ENCODE measurements around the gene MYO6. TPM values are rescaled to one million over a fixed set of nuclear protein-coding genes. Genes with fewer than 3 reads are reported as not detected.

MYO6 gene
- total RNA-seq, 1 experiment from 2014 or later = 26.8 TPM

- no peak for DNase-seq (ENCODE audit: unreplicated experiment)
These were observed 214.5 kb downstream of the MYO6 start for GRCh38 chr6:75963569-75963968.

GRCh38 chr6:75968143-75968542, 219.1 kb downstream of the MYO6 start:
- Mint-ChIP-seq H3K27ac (ENCODE audit: low read depth, unreplicated experiment) (no peak overlapping the region), H3K4me3 (ENCODE audit: unreplicated experiment) (no peak overlapping the region), H3K9me3 (ENCODE audit: unreplicated experiment) (no peaks in the 10 kb centered on the region), H3K4me1 (ENCODE audit: insufficient read depth, unreplicated experiment) (no peaks in the 10 kb centered on the region), H3K27me3 (ENCODE audit: insufficient read depth, unreplicated experiment) (no peaks in the 10 kb centered on the region), H3K36me3 (ENCODE audit: insufficient read depth, unreplicated experiment) (peaks cover 7% of the 10 kb centered on the region)
- TF ChIP-seq CTCF (IDR thresholded peaks at IDR 0.05; ENCODE audit: unreplicated experiment) = no peak
- ChIA-PET POLR2A (no interaction called here), CTCF (no interaction called here)
- BruUV-seq (replicated peaks) = no TSS peak
- intact Hi-C loops (cut with micrococcal nuclease) = no loop called here
- DNase-seq (ENCODE audit: unreplicated experiment) = no peak

More at GRCh38 chr6:75963569-75963968, 214.5 kb downstream of the MYO6 start:
- TF ChIP-seq CTCF (IDR thresholded peaks at IDR 0.05; ENCODE audit: unreplicated experiment) = no peak
- intact Hi-C loops (cut with micrococcal nuclease) = no loop called here
- Mint-ChIP-seq H3K9me3 (ENCODE audit: unreplicated experiment) (peaks cover 3% of the 10 kb centered on the region), H3K36me3 (ENCODE audit: insufficient read depth, unreplicated experiment) (no peaks in the 10 kb centered on the region), H3K27ac (ENCODE audit: low read depth, unreplicated experiment) (no peak overlapping the region), H3K4me1 (ENCODE audit: insufficient read depth, unreplicated experiment) (no peaks in the 10 kb centered on the region), H3K4me3 (ENCODE audit: unreplicated experiment) (no peak overlapping the region), H3K27me3 (ENCODE audit: insufficient read depth, unreplicated experiment) (no peaks in the 10 kb centered on the region)
- POLR2A ChIA-PET = interaction anchor here (1.1 kb wide), 1 partner anchor 18 kb away, joined by 3 read pairs; no protein-coding TSS in a partner anchor
- no TSS peak for BruUV-seq (replicated peaks)
- CTCF ChIA-PET = interaction anchor here (0.8 kb wide), 1 partner anchor 363 kb away, joined by 3 read pairs; no protein-coding TSS in a partner anchor

Other genes starting within 250 kb of the MYO6 start
- 101 TPM in 2 replicates for gene SENP6, start 147.4 kb upstream of the MYO6 start, total RNA-seq (2022)